GM19463 (cell line): Measurements from ENCODE around the gene HOXA9.
A peak's percentile ranks its signal among the peaks of the same experiment; 100 is the strongest.

Source experiments
- ATAC-seq: cut with Tn5 transposase; IDR thresholded peaks from one replicate; pipeline ENCODE4 v1.9.1; 2021; ENCODE audit warnings: mild to moderate bottlenecking, moderate library complexity; ENCODE audit not compliant: unreplicated experiment

Gene HOXA9

GRCh38 chr7:27145165-27145913 is 20.0 kb downstream of the HOXA9 start:
- no peak for ATAC-seq

GRCh38 chr7:27144781-27145164 is 20.6 kb downstream of the HOXA9 start:
- ATAC-seq, result no peak

GRCh38 chr7:27143950-27144780 is 21.2 kb downstream of the HOXA9 start:
- ATAC-seq, result no peak

GRCh38 chr7:27143023-27143949 is 22.1 kb downstream of the HOXA9 start, which contains the start of gene HOXA5:
Gene HOXA5 (minus strand): TSS chr7:27143681. CDS start chr7:27143607, 74 bp downstream.
- ATAC-seq, result no peak

- no peak for ATAC-seq
Observed at GRCh38 chr7:27142580-27143022, 22.7 kb downstream of the HOXA9 start.

GRCh38 chr7:27141923-27142579 is 23.3 kb downstream of the HOXA9 start:
- ATAC-seq, result no peak

- ATAC-seq, result no peak
Observed at GRCh38 chr7:27141137-27141922, 24.0 kb downstream of the HOXA9 start.

GRCh38 chr7:27140126-27140857 is 25.0 kb downstream of the HOXA9 start:
- no peak for ATAC-seq

GRCh38 chr7:27139334-27140125 is 25.8 kb downstream of the HOXA9 start:
- ATAC-seq, result no peak

- no peak for ATAC-seq
Observed at GRCh38 chr7:27138985-27139333, 26.4 kb downstream of the HOXA9 start.

GRCh38 chr7:27138472-27138871 is 26.9 kb downstream of the HOXA9 start:
- ATAC-seq, result no peak

GRCh38 chr7:27137640-27138315 is 27.6 kb downstream of the HOXA9 start:
- no peak for ATAC-seq

GRCh38 chr7:27134392-27134791 is 30.9 kb downstream of the HOXA9 start:
- peak; percentile 56 for ATAC-seq

- no peak for ATAC-seq
Observed at GRCh38 chr7:27133409-27134231, 31.7 kb downstream of the HOXA9 start.

- ATAC-seq, result no peak
Observed at GRCh38 chr7:27132978-27133377, 32.4 kb downstream of the HOXA9 start.

- ATAC-seq, result no peak
Observed at GRCh38 chr7:27132214-27132613, 33.1 kb downstream of the HOXA9 start.

- ATAC-seq, result no peak
Observed at GRCh38 chr7:27131390-27131819, 33.9 kb downstream of the HOXA9 start.
